ENCODE measurements around the gene SFTPA1. TPM values are rescaled to one million over a fixed set of nuclear protein-coding genes. Genes with fewer than 3 reads are reported as not detected.
"Not testable (repeated sequence)": the region's sequence is repeated elsewhere in the genome, so short reads cannot be mapped to it uniquely, and the experiment has no call there.

Gene SFTPA1
- polyA plus RNA-seq, 1 donor (not counting 4 experiments of a cell fraction or from before 2014, with no cell fraction given) = not detected

GRCh38 chr10:79595510-79595909 is 15.2 kb upstream of the SFTPA1 start:
- no peaks in the 10 kb centered on the region for H3K9me1 ChIP-seq (ENCODE audit: control insufficient read depth, extremely low read depth, insufficient read depth, low read length)
- H3K36me3 ChIP-seq (ENCODE audit: control insufficient read depth in 2 of 2, extremely low read depth in 1 of 2, insufficient read depth in 2 of 2, low read length in 2 of 2) = no peaks in the 10 kb centered on the region

GRCh38 chr10:79599644-79600043 is 11.1 kb upstream of the SFTPA1 start:
- H3K4me3 ChIP-seq (ENCODE audit: control insufficient read depth in 2 of 3, extremely low read depth in 1 of 3, insufficient read depth in 2 of 3, low read depth in 1 of 3, low read length in 3 of 3); FAIRE-seq; H3K4me2 ChIP-seq (ENCODE audit: control insufficient read depth, extremely low read depth, insufficient read depth, low read depth, low read length); H3K79me2 ChIP-seq (ENCODE audit: control insufficient read depth, insufficient read depth, low read length); H3K9ac ChIP-seq (ENCODE audit: control insufficient read depth, extremely low read depth, insufficient read depth, low read length); H4K20me1 ChIP-seq (ENCODE audit: control insufficient read depth, extremely low read depth, insufficient read depth, low read length); H3K4me1 ChIP-seq (ENCODE audit: control insufficient read depth, extremely low read depth, insufficient read depth, low read length); DNase-seq (ENCODE audit: low read depth, low spot score); H3K27ac ChIP-seq (ENCODE audit: control insufficient read depth, insufficient read depth, low read length); H3K27me3 ChIP-seq (ENCODE audit: control insufficient read depth, extremely low read depth, insufficient read depth, low read length); H3K9me3 ChIP-seq (ENCODE audit: control insufficient read depth, low read depth, low read length); H3K36me3 ChIP-seq (ENCODE audit: control insufficient read depth in 2 of 2, extremely low read depth in 1 of 2, insufficient read depth in 2 of 2, low read length in 2 of 2); H2AFZ ChIP-seq (ENCODE audit: control insufficient read depth, low read length); H3K9me1 ChIP-seq (ENCODE audit: control insufficient read depth, extremely low read depth, insufficient read depth, low read length); dilution Hi-C loops (cut with MboI; ENCODE audit: extremely low pct_ligation_motif_present, low sequenced_read_pairs): not testable (repeated sequence)

More at GRCh38 chr10:79595510-79595909, 15.2 kb upstream of the SFTPA1 start:
- peaks cover 3% of the 10 kb centered on the region for H3K27me3 ChIP-seq (ENCODE audit: control insufficient read depth, extremely low read depth, insufficient read depth, low read length)
- FAIRE-seq = no peak
- no peaks in the 10 kb centered on the region for H3K79me2 ChIP-seq (ENCODE audit: control insufficient read depth, insufficient read depth, low read length)
- dilution Hi-C loops (cut with MboI; ENCODE audit: extremely low pct_ligation_motif_present, low sequenced_read_pairs) = no loop called here
- H3K4me3 ChIP-seq (ENCODE audit: control insufficient read depth in 2 of 3, extremely low read depth in 1 of 3, insufficient read depth in 2 of 3, low read depth in 1 of 3, low read length in 3 of 3) = no peak overlapping the region
- TF ChIP-seq EZH2 (IDR thresholded peaks at IDR 0.05; ENCODE audit: low read length) = no peak
- TF ChIP-seq CTCF (optimal IDR thresholded peaks at IDR 0.05 in 1 of 3, IDR thresholded peaks at IDR 0.05 in 1 of 3, conservative IDR thresholded peaks at IDR 0.05 in 1 of 3; ENCODE audit: extremely low read depth in 1 of 3, insufficient read depth in 2 of 3, low read length in 3 of 3) = no peak
- H3K9ac ChIP-seq (ENCODE audit: control insufficient read depth, extremely low read depth, insufficient read depth, low read length) = no peak overlapping the region
- H2AFZ ChIP-seq (ENCODE audit: control insufficient read depth, low read length) = no peak overlapping the region
- H3K9me3 ChIP-seq (ENCODE audit: control insufficient read depth, low read depth, low read length) = peaks cover 2% of the 10 kb centered on the region
- no peak overlapping the region for H3K27ac ChIP-seq (ENCODE audit: control insufficient read depth, insufficient read depth, low read length)
- DNase-seq (ENCODE audit: low read depth, low spot score) = no peak
- H3K4me1 ChIP-seq (ENCODE audit: control insufficient read depth, extremely low read depth, insufficient read depth, low read length) = no peaks in the 10 kb centered on the region
- no peaks in the 10 kb centered on the region for H4K20me1 ChIP-seq (ENCODE audit: control insufficient read depth, extremely low read depth, insufficient read depth, low read length)
- no peak overlapping the region for H3K4me2 ChIP-seq (ENCODE audit: control insufficient read depth, extremely low read depth, insufficient read depth, low read depth, low read length)

- Histone ChIP-seq H3K9me3 (ENCODE audit: control insufficient read depth, low read depth, low read length) (peaks cover 2% of the 10 kb centered on the region), H3K4me3 (ENCODE audit: control insufficient read depth in 2 of 3, extremely low read depth in 1 of 3, insufficient read depth in 2 of 3, low read depth in 1 of 3, low read length in 3 of 3) (no peak overlapping the region), H3K4me1 (ENCODE audit: control insufficient read depth, extremely low read depth, insufficient read depth, low read length) (no peaks in the 10 kb centered on the region), H3K9me1 (ENCODE audit: control insufficient read depth, extremely low read depth, insufficient read depth, low read length) (no peaks in the 10 kb centered on the region), H3K27ac (ENCODE audit: control insufficient read depth, insufficient read depth, low read length) (no peak overlapping the region), H3K27me3 (ENCODE audit: control insufficient read depth, extremely low read depth, insufficient read depth, low read length) (no peaks in the 10 kb centered on the region), H3K79me2 (ENCODE audit: control insufficient read depth, insufficient read depth, low read length) (no peaks in the 10 kb centered on the region), H2AFZ (ENCODE audit: control insufficient read depth, low read length) (no peak overlapping the region), H4K20me1 (ENCODE audit: control insufficient read depth, extremely low read depth, insufficient read depth, low read length) (no peaks in the 10 kb centered on the region), H3K4me2 (ENCODE audit: control insufficient read depth, extremely low read depth, insufficient read depth, low read depth, low read length) (no peak overlapping the region), H3K9ac (ENCODE audit: control insufficient read depth, extremely low read depth, insufficient read depth, low read length) (no peak overlapping the region), H3K36me3 (ENCODE audit: control insufficient read depth in 2 of 2, extremely low read depth in 1 of 2, insufficient read depth in 2 of 2, low read length in 2 of 2) (no peaks in the 10 kb centered on the region)
- TF ChIP-seq CTCF (optimal IDR thresholded peaks at IDR 0.05 in 1 of 3, IDR thresholded peaks at IDR 0.05 in 1 of 3, conservative IDR thresholded peaks at IDR 0.05 in 1 of 3; ENCODE audit: extremely low read depth in 1 of 3, insufficient read depth in 2 of 3, low read length in 3 of 3) (no peak), EZH2 (IDR thresholded peaks at IDR 0.05; ENCODE audit: low read length) (no peak)
- dilution Hi-C loops (cut with MboI; ENCODE audit: extremely low pct_ligation_motif_present, low sequenced_read_pairs) = no loop called here
- no peak for FAIRE-seq
- no peak for DNase-seq (ENCODE audit: low read depth, low spot score)
Measured at GRCh38 chr10:79601939-79602338, 8.8 kb upstream of the SFTPA1 start.

Measured in keratinocyte (primary cell).